ENCODE data around the gene ATP8A2. TPM values are rescaled to one million over a fixed set of nuclear protein-coding genes. Genes with fewer than 3 reads are reported as not detected.

The ATP8A2 gene
- polyA plus RNA-seq, 3 donors = 0.10 to 0.14 (median 0.11) TPM

DNA sequence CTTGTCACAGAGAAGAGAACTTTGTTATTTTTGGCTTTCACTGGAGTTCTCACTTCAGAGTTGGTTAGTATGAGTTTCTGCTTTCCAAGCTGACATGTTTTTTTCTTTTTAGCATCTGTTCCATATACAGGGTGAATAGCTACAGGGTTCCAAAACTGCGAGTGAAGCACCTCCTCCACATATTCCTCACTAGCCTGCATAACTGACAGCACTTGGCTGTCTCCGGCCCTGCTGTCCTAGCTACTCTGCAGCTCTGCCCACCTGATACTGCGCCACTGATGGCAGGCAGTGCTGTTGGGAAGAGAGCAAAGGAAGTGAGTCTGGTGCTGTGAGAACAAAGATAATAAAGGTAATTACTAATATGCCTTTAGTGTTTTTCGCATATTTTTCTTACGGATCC, 6.8 kb downstream of the ATP8A2 start:
- WGBS, 3 donors = 53 to 71% (median 69%) methylated on average over 5 of the region's 5 CpGs
- no peak overlapping the region for H3K27ac ChIP-seq (ENCODE audit: low read depth, low read length)

DNA sequence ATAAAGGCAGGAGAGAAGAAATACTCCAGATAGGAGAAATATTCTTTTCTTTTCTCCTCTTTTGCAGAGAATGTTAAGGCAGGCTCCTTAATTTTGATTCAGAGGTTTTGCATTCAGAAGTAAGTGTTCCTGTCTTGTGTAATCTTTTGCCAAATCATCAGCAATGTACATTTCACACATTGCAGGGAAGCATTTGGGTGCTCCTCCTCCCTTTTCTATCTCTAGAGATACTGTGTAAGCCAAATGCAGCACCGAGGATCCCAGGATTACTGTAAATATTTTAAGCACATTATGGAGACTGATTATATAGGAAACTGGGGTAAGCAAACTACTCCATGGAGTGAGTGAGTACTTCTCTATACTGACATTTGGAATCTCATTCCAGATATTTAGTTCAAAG, 7.2 kb downstream of the ATP8A2 start:
- no peak overlapping the region for H3K27ac ChIP-seq (ENCODE audit: low read depth, low read length)
- 28 to 43% (median 34%) methylated on average over 1 of the region's 1 CpG for WGBS, 3 donors

DNA sequence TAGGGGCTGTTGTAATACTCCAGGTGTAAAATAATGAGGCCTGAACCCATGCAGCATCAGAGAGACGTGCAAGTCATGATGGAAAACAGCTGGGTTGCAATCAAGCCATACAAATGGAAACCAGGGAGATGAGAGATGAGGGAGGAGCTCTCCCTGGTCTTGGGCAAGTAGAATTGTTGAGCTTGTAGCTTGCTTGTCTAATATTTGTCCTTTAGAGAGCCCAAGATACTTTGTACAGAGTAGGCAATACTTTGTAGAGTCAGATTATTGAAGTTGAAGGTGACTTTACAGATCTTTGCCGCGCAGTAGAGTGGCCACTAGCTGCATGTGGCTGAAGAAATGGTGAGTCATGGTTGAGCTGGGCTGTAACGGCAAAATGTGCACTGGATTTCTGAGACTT, 8.3 kb downstream of the ATP8A2 start:
- WGBS, 3 donors = 71 to 85% (median 83%) methylated on average over 4 of the region's 4 CpGs
- H3K27ac ChIP-seq (ENCODE audit: low read depth, low read length) = no peak overlapping the region

DNA sequence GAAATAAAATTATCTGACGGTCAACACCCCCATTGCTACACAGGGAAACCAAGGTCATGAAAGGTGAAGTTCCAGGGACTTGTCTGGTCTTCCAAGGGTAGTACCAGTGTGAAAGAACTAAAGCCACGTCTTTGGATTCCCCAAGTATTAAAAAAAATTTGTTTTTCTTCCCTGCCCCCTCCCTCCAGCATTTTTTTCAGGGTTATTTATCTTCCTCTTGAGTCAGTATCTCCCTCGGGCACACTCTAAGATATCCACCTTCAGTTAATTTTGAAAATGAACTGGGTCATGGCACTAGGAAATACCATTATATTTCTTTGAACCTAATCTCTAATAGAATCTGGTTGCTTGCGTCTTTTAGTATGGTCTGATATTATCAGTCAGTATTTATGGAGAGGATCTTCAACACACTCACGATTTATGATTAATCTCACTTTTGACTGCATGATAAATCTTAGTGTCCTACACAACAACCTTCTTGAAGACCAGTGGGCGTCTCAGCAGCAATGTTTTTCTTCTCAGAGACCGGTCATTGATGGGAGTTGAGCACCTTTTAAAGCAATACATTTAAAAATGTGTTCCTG, 9.1 kb downstream of the ATP8A2 start:
- WGBS, 3 donors = 63 to 74% (median 68%) methylated on average over 7 of the region's 7 CpGs
- H3K27ac ChIP-seq (ENCODE audit: low read depth, low read length) = no peak overlapping the region

DNA sequence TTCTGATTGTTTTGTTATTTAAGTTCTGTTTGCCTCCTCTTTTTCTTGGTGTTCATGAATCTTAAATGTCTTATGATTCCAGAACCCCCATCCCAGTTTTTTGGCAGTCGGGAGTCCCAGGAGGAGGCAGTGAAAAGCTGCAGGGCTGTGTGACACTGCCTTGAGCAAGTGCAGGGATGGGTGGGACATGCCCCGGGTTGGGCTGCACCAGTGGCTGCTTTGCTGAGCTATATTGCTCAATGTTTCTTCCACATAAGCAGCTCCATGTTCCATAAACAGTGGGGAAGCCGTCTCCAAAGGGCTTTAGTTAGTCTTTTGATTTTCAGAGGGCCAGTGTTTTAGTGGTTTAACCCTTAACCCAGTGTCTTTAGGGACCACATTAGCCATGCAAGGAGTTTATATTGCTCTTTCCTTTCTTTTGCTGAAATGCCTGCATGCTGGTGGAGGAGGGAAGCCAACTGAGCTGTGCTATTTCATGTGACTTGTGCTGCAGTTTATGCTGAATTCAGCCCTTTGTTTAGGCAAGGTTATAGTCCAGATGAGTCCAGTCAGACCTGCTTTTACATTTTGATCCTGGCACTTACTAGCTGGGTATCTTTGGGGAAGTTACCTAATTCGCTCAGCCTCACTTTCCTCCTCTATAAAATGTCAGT, 13.1 kb downstream of the ATP8A2 start:
- WGBS, 3 donors = 32 to 53% (median 43%) methylated on average over 4 of the region's 4 CpGs

DNA sequence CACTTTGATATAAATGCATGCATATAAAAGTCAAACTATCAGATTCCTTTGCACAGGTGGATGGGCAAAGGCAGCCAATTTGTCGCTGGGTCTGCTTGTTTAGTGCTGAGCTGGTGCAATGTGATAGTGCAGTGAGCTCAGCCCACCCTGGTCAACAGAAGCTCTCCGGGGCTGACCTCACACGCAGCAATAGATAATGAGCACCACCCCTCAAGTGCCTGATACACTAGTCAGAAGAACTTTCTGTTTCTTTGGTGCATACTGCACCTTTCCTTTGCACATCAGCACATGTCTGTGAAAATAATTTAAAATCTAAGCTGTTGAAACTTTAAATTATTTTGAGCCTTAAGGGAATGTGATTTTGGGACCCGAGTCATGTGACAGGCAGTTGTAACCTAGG, 20.2 kb downstream of the ATP8A2 start:
- 37 to 72% (median 62%) methylated on average over 4 of the region's 4 CpGs for WGBS, 3 donors
- no peak overlapping the region for H3K27ac ChIP-seq (ENCODE audit: low read depth, low read length)

More for the DNA sequence above, 13.1 kb downstream of the ATP8A2 start:
- no peak overlapping the region for H3K27ac ChIP-seq (ENCODE audit: low read depth, low read length)

DNA sequence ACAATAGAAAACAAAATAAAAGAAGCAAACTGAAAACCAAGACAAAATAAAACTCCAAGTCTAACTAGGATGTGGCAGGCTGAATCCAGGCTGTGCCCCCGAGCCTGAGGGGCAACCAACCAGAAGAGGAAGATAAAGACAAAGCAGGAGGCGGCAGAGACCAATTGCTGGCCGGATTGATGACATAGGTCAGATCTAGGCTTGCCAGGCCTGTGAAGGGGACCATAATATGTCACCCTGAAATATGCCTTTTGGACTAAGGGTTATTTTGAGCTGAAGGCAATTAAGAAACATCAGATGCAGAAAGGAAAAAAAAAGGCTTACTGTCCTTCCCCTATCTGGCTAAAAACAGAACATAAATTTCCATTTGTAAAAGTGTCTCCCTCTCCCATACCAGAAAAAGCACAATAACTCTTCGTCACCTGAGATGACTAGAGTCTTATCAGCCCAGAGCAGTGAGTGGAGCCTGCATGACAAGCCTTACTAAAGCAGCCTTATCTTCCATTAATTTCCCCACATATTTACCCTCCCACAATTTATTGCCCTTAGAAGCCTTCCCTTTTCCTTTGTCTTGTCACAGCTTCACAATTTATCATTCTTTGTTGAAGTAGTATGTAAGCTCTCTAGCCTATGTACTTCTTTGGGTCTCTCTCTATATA, 22.8 kb downstream of the ATP8A2 start:
- 47 to 64% (median 62%) methylated on average over 4 of the region's 4 CpGs for WGBS, 3 donors
- no peak overlapping the region for H3K27ac ChIP-seq (ENCODE audit: low read depth, low read length)

DNA sequence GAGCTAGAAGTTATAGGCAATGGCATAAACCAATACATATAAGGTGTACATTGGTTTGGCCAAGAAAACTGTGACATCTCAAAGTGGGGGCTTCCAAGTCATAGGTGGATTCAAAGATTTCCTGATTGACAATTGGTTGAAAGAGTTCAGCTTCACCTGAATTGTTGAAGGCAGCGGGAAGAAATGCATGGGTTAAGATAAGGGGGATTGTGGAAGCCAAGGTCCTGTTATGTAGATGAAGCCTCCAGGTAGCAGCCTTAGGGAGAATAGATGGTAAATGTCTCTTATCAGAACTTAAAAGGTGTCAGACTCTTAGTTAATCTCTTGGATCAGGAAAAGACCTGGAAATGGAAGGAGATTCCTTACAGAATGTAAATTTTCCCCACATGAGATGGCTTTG, 26.0 kb downstream of the ATP8A2 start:
- WGBS, 3 donors = 44 to 68% (median 63%) methylated on average over 1 of the region's 1 CpG
- no peak overlapping the region for H3K27ac ChIP-seq (ENCODE audit: low read depth, low read length)

DNA sequence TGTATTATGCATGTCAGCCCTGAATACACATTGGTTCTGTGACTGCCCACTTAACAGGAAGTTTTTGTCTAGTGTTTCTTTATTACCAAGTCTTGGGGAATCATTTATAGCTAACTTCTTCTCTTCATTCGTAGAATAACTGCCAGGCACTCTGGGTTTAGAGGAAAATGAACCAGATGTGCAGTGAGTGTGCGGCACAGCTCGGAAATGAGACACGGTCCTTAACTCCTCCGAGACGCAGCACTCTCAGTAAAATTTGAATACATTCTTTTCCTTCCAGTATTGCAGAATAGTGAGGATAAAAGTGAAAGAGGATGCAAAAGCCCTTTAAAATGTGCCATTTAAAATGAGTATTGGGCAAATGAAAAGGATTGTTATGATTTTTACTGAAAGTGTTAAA, 29.2 kb downstream of the ATP8A2 start:
- no peak overlapping the region for H3K27ac ChIP-seq (ENCODE audit: low read depth, low read length)
- WGBS, 3 donors = 56 to 69% (median 62%) methylated on average over 6 of the region's 6 CpGs

DNA sequence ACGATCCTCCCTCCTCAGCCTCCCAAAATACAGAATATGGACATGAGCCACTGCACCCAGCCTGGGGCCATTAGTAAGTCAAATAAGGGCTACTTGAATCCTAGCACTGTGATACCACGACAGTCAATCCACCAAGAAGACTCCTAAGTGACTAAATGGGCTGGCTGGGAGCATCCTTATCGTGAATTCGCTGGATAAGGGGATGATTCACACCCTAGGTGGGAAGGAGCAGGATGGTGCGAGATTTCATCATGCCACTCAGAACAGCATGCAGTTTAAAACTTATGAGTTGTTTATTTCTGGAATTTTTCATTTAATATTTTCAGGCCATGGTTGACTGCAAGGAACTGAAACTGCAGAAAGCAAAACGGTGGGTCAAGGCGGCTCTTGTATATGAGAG, 30.2 kb downstream of the ATP8A2 start:
- 81 to 88% (median 85%) methylated on average over 7 of the region's 7 CpGs for WGBS, 3 donors
- H3K27ac ChIP-seq (ENCODE audit: low read depth, low read length) = no peak overlapping the region

DNA sequence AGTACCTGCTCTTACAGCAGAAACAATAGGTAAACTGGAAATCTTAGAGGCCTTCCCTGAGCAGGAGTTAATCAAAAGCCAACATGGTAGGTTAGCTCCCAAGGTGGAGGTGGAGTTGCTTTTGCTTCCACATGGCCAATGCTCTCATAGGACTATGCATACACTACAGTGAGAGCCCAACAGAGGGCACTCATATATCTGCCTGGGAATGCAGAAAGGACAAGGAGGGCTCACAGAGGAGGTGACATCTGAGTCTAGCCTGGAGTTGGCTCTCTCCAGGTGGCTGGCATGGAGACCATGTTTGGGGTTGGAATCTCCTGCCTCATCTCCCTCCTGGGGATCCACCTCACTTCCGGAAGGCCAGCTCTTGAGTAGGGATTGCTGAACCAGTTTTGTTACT, 34.6 kb downstream of the ATP8A2 start:
- 59 to 83% (median 83%) methylated on average over 1 of the region's 1 CpG for WGBS, 3 donors
- H3K27ac ChIP-seq (ENCODE audit: low read depth, low read length) = no peak overlapping the region

DNA sequence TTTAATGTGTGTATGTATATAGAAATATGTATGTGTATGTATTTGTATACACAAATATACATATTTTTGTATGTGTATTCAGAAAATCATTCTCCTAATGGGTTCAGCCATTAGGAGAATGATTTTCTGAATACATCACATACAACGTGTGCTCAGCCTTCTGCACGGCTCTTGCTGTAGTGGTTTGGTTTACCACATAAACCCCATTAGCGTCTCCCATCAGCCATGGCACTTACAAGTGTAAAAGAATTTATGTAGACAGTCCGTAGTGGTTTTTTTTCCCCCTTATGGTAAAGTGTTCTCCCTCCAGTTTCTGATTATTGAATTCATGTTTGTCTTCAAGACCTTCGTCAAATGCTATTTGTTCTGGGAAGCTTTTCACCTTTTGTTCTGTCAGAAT, 38.2 kb downstream of the ATP8A2 start:
- WGBS, 3 donors = 73 to 84% (median 83%) methylated on average over 5 of the region's 5 CpGs
- H3K27ac ChIP-seq (ENCODE audit: low read depth, low read length) = no peak overlapping the region

DNA sequence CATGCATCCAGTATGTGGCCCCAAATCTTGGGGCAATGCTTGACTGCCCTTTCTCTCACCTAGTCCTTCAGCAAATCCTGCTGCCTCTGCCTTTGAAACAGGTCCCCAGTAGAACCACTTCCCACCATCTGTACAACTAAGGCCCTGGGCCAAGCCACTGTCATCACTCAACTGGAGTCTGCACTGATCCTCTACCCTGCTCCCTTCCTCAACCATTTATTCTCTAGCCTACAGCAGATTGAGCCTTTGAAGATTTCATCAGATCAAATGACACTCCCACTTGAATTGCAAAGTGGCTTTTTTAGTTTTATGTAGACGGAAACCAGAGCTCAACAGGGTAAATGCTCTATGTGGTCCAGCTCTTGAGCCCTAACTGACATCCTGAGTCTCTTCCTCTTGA, 43.5 kb downstream of the ATP8A2 start:
- no peak overlapping the region for H3K27ac ChIP-seq (ENCODE audit: low read depth, low read length)
- 44 to 56% (median 45%) methylated on average over 1 of the region's 1 CpG for WGBS, 3 donors

DNA sequence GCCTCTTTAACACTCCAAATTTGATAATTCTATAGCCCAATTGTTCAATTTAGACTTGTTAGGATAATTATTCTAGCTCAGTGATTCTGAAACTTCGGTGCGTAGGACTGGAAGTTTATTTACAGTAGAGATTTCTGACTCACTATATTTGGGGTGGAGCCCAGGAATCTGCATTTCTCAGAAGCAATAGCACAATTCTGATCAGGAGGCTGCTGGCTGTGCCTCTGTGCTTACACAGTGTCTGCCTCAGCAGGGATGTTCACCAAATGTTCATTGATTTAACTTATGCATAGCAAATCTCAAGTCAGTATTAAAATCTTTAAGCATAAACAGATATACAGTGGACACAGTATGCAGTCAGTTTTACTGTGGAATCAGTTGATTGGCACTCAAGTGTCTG, 45.8 kb downstream of the ATP8A2 start:
- WGBS, 3 donors = 68 to 90% (median 81%) methylated on average over 2 of the region's 2 CpGs
- H3K27ac ChIP-seq (ENCODE audit: low read depth, low read length) = no peak overlapping the region

DNA sequence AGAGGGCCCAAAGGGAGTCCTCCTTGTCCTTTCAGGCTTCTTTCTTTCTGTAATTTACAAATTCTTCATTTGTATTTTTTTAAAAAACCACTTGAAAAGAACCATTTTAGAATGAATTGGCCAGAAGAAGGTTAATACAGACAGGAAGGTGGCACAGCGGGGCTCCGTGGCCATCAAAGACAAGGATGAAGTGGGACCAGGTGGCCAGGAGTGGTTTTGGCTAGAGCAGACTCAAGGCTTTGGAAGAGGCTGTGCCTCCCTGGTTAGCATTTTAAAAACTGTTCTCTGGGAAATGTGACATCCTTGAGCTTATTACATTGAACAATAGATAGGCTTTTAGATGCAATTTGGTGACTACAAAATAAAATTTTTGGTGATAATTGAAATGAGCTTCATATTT, 48.4 kb downstream of the ATP8A2 start:
- 75 to 82% (median 76%) methylated on average over 2 of the region's 2 CpGs for WGBS, 3 donors
- no peak overlapping the region for H3K27ac ChIP-seq (ENCODE audit: low read depth, low read length)

DNA sequence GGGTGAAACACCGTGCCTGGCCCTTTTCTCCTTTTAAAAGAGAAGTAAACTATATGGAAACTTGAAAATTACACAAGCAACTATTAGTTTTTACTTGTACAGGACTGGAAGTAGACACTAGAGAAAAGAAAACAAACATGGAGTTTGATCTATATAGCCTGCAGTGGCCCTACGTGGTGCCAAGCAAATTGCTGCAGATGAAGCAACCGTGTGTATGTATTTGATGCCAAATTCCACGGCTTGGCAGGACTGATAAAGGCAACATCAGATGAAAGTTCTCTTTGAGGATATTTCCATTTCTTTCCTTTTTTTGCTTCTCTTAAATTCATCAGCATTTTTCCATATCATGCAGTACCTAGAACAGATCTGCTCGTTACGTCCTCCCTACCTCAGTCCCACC, 49.8 kb downstream of the ATP8A2 start:
- no peak overlapping the region for H3K27ac ChIP-seq (ENCODE audit: low read depth, low read length)
- 65 to 75% (median 67%) methylated on average over 6 of the region's 6 CpGs for WGBS, 3 donors

DNA sequence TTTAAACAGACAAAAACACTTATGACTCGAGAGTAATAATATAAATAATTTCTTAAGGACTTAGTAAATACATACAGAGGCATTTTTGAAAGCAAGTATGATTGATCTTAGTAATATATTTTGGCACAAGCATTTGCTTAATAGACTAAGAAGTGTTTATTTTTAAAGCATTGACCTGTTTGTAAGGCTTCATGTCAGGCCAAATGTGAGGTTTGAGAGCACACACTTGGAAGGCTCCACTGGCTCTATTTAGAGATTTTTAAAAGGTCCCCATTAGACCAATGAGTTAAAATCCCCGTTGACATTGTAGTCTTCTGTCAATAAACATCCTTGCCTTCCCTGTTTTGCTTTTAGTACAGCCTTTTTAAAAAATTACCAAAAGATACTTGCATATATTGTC, 50.4 kb downstream of the ATP8A2 start:
- 22 to 60% (median 50%) methylated on average over 2 of the region's 2 CpGs for WGBS, 3 donors
- no peak overlapping the region for H3K27ac ChIP-seq (ENCODE audit: low read depth, low read length)

DNA sequence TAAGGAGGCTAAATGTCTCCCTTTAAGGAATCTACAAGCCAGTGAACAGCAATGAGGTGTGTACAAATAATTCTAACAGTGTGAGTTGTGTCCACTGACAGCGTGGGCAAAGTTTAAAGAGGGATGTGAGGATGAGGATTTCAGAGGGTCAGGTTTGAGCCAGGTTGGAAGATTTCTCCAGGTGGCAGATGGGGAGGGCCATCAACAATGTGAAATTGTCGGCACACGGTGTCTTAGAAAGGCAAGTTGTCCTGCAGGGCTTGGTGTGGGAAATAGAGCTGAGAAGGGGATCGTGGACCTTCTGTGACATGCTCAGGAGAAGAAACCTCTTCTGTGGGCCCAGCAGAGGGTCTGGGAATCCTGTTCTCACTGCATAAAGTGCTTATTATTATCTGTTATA, 52.1 kb downstream of the ATP8A2 start:
- H3K27ac ChIP-seq (ENCODE audit: low read depth, low read length) = no peak overlapping the region
- WGBS, 3 donors = 75 to 77% (median 77%) methylated on average over 4 of the region's 4 CpGs

DNA sequence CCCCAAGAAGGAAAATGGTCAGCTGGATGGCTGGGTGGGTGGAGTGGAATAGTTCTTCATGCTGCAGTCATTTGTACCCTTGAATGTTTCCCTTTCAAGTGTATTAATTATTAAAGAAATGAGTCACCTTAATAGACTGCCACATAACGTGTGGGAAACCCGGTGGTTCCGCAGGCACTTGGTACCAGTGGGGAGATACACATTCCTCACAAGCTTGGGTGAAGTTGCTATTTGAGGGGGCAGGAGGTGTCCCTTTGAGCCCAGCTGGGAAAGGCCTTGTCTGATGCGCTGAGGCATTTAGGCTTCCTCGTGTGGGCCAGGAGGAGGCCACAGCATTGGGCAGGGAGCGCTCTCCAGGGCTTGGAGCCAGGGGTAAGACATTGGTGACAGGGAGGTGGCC, 57.7 kb downstream of the ATP8A2 start:
- no peak overlapping the region for H3K27ac ChIP-seq (ENCODE audit: low read depth, low read length)
- WGBS, 3 donors = 75 to 84% (median 80%) methylated on average over 6 of the region's 6 CpGs

DNA sequence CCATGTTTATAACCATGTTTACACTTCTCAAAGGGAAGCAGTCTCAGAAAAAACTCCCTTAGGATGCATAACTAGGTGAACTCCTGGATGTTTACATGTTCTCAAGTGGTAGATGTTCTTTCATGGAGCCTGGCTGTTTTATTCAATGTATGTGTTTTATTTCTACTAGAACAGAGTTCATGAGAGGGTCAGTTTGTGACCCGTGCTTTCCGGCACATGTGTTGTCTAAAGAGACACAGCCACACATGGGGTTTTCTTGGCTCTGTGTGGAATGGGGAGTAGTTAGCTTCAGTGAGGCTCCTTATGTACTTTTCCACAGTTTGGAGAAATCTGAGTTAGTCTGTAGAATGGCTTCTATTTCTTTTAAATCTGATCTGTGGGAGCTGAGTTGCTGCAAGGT, 60.9 kb downstream of the ATP8A2 start:
- 55 to 59% (median 56%) methylated on average over 2 of the region's 2 CpGs for WGBS, 3 donors
- H3K27ac ChIP-seq (ENCODE audit: low read depth, low read length) = no peak overlapping the region
